ENCODE data around the gene PRCC.

PRCC gene

GRCh38 chr1:156801409-156802121 lies 34.2 kb downstream of the PRCC start:
- DNase-seq: no peak

GRCh38 chr1:156802421-156802935 lies 35.1 kb downstream of the PRCC start:
- no peak for DNase-seq

GRCh38 chr1:156803086-156803851 lies 35.9 kb downstream of the PRCC start:
- DNase-seq: peak; percentile 53

- peak; percentile 41 for DNase-seq
Observed at GRCh38 chr1:156804026-156804425, 36.7 kb downstream of the PRCC start.

GRCh38 chr1:156804572-156805243 lies 37.4 kb downstream of the PRCC start:
- DNase-seq: peak; percentile 9

- peak; percentile 50 for DNase-seq
Observed at GRCh38 chr1:156805766-156806511, 38.6 kb downstream of the PRCC start.

GRCh38 chr1:156806512-156807440 lies 39.4 kb downstream of the PRCC start:
- peak; percentile 26 for DNase-seq

GRCh38 chr1:156807627-156808026 lies 40.3 kb downstream of the PRCC start:
- DNase-seq: no peak

GRCh38 chr1:156808186-156809030 lies 41.1 kb downstream of the PRCC start:
- DNase-seq: peak; percentile 49

- DNase-seq: peak; percentile 47
Observed at GRCh38 chr1:156809281-156809680, 41.9 kb downstream of the PRCC start.

GRCh38 chr1:156809711-156810366 lies 42.5 kb downstream of the PRCC start:
- DNase-seq: peak; percentile 38

- DNase-seq: no peak
Observed at GRCh38 chr1:156811168-156811567, 43.8 kb downstream of the PRCC start.

GRCh38 chr1:156812293-156812990 lies 45.1 kb downstream of the PRCC start:
- DNase-seq: no peak

GRCh38 chr1:156813298-156813697 lies 46.0 kb downstream of the PRCC start:
- no peak for DNase-seq

- peak; percentile 83 for DNase-seq
Observed at GRCh38 chr1:156813750-156814570, 46.6 kb downstream of the PRCC start.

- DNase-seq: peak; percentile 59
Observed at GRCh38 chr1:156814571-156815260, 47.4 kb downstream of the PRCC start.

GRCh38 chr1:156815307-156815826 lies 48.0 kb downstream of the PRCC start:
- DNase-seq: peak; percentile 81

All from islet precursor cell (in vitro differentiated cells).